ENCODE results near the gene HES6.
"Not testable (repeated sequence)": the region's sequence is repeated elsewhere in the genome, so short reads cannot be mapped to it uniquely, and the experiment has no call there.

HES6 gene

GRCh38 chr2:238272156-238272555 lies 32.3 kb upstream of the HES6 start:
- no peak for DNase-seq

GRCh38 chr2:238271686-238272085 lies 31.8 kb upstream of the HES6 start:
- not testable (repeated sequence) for DNase-seq

- no peak for DNase-seq
Measured at GRCh38 chr2:238271061-238271554, 31.3 kb upstream of the HES6 start.

DNA sequence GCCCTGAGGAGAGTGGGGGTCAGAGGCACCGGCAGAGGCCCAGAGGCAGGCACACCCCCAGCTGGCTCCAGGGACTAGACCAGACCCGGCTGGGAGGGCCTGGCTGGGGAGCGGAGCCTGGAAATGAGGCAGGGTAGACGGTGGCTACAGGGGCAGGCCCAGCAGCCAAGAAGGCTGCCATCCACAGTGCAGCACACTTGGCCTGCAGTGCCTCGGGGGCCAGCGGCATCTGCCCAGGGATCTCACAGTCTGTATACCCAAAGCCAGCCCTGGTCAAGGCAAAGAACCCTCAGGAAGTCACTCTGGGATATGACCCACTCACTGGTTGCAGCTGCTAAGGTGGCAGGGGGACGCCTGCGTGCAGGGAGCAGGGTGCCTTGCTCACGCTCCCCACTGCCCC lies 30.8 kb upstream of the HES6 start:
- no peak for DNase-seq

DNA sequence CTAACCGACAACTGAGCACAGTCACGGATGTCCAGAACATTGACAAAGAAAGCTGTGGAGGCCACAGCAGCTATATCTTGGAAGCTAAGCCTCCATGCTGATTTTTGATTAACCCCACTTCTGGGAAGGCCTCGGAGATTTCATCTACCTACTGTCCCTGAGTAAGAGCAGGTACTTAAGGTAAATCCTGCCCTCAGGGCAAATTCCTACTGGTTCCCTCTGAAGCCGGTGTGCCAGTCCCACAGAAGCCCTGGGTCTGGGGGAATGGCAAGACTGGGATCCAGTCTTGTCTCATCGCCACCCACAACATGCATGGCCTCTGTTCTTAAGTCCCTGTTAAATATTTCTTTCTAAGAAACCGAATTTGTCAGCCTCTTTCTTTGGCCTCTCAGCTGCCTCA lies 29.9 kb upstream of the HES6 start:
- DNase-seq, result no peak

DNA sequence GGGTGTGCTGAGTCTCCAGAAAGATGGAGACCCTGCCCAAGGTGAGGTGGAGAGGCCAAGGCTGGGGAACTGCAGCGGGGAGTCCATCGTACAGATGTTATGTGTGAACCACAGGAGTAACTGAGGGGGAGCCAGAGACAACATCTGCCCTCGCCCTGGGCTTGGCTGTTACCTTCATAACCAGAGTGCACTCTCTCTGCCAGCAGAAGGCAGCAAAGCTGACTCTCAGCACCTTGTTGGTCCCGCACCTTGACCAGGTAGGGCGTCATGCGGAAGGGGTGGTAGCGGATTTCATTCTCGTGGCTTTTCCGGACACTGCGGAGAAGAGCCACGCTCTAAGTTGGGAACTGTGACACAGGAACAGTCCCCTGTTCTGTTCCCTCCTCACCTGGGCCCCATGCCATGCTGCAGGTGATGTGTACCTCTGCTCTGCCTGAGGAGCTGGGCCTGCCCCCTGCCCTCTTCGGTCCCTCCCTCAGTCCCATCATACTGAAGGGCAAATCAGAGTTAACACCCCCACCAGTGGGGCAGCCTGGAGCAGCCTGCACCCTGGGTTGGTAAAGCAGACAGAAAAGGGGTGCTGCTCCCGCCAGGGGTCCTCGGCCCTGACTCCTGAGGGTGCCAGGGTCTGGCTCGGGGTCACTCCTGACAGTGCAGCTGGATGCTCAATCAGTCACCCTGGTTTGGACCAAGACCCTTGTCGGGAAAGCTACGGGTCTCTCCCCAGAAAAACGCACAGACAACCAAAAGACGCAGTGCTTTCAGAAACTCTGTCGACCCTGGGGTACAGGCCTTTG lies 28.2 kb upstream of the HES6 start:
- no peak for DNase-seq

DNA sequence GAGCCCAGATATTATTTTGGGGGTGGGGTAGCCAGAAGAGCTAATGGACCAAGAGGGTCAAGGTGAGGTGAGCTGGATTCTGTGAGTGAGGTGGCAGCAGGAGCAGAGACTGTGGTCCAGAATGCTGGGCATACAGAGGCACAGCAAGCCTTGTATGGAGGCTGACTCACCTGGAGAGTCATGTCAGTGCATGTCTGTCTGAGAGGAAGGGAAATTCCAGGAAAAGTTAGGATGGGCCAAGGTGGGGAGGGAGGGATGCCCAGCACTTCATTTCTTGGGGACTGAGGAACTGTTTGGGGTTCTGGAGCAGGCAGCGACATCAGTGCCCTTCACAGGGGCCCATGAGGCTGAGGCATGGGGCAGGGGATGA lies 27.5 kb upstream of the HES6 start:
- DNase-seq, result no peak

GRCh38 chr2:238265605-238266004 lies 25.8 kb upstream of the HES6 start:
- DNase-seq, result no peak

- DNase-seq, result no peak
Measured at GRCh38 chr2:238264072-238264460, 24.2 kb upstream of the HES6 start.

- DNase-seq, result peak; percentile 60
Measured at GRCh38 chr2:238263204-238264071, 23.6 kb upstream of the HES6 start.

DNA sequence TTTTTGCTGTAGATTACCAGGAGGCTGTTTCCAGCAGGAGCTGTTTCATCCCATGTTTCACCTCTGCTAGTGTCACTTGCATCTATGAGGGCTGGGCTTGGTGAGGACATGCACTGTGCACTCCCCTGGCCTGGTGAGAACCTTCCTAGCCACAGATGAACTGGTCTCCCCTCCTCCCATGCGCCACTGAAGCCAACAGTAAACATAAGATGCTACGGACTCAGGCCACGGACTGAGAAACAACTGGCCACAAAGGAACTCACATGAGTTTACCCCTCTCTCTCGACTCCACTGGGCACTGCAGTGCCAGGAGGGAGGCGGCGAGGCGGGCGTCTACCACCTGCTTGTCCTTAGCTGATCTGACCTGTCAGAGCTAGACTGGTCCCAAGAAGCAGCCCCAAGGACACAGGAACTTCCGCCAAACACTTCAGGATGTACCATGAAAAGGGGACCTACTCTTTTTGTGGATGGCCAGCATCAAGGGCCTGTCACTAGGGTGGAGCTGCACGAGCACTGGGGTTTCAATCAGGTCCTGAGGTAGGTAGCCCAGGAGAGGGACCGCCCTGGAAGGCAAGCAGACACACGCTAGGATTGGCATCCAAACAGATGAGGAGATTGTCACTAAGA lies 22.8 kb upstream of the HES6 start:
- DNase-seq, result no peak

- DNase-seq, result no peak
Measured at GRCh38 chr2:238261718-238262375, 22.0 kb upstream of the HES6 start.

DNA sequence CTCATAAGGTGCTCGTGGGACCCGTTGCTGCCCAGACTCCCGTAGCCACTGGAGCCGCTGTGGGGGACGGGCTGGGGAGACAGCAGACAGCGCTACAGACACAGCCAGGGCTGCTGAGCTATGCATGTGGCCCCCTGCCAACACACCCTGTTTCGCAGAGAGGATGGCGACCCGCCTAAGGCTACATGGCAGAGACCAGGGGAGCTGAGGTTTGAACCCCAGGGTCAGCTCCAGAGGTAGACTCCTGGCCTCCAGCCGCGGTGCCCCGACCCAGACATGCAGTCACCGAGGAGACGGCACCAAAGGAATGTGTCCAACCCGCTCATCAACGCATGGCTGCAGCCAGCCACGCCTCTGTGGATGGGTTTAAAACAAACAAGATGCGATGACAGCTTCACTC lies 21.0 kb upstream of the HES6 start:
- no peak for DNase-seq

DNA sequence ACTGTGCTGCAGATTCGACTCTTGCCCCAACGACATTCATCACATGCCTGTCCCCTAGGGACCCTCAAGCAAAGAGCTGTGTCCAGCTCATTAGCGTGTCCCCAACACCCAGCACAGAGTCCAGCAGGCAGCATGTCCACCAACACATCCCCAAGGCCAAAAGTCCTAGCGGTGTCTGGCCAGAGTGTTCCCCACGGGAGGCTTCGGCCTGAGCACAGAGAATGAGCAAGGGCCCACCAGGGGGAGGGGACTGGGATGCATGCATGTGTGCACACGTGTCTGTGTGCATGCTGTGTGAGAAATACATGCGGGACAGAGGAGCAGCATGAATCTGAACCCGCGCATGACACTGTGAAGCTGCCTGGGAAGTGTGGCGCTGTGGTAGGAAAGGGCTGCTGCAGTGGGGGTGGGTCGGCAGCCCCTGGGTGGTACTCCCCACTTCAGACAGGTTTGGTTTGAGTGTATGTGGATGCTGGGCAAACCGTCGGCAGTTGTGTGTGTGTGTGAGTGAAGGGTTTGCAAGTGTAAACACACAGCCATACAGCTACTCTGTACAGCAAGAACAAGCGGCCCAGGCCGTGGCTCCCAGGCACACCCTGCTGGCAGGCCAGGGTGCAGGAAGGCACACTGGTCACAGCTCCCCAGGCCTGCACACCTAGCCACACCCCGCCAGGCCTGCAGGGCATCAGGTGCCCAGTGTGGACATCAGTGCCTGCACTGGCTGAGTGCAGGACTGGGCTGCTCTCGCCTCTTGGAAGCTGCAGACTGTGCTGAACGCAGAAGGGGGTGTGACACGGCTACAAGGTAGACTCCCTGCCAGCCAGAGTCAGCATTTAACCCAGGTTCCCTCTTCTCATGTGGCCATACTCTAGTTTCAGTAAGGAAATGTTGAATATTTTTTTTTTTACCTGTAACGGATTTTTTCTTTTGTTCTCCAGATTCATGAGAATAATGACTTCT lies 19.5 kb upstream of the HES6 start:
- DNase-seq, result no peak

GRCh38 chr2:238257786-238258700 lies 18.2 kb upstream of the HES6 start:
- DNase-seq, result no peak

DNA sequence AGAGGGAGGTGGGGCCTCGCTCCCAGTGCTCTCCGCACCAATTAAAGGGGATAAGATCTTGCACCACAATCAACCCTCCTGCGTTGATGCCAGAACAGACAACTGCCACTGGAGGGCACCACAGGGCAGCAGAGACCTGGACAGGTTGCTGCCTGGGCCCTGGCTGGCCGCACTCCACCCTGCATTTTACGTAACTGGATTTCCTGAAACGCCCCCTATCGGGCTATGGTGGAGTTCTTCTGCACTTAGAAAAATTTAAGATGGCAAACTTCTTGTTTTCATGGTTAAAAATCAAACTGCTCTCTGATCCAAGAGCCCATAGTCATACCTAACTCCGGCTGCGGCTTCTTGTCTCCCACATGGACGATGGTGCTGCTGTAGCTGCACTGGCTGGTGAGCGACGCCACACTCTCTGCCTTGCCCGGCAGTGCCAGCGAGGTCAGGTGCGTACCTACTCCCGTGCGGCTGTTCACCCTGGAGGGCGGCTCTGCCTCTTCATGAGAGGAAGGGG lies 16.8 kb upstream of the HES6 start:
- DNase-seq, result peak; percentile 56

DNA sequence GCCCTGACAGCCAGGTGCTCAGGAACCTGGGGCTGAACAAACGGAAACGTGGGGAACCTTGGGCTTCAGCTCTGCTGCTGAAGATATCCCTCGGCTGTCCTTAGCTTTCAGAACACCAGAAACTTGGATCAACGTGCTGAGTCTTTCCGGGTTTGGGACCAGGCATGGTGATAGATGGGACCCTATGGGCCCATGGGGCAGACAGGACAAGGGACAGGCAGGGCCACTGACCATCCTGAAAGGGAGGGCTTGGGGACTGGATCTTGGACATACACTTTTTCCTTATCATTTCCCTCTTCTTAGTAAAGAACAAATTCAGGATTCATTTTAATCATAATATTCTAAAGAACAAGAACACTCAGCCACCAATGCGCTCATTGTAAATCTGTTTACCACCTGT lies 16.3 kb upstream of the HES6 start:
- no peak for DNase-seq

DNA sequence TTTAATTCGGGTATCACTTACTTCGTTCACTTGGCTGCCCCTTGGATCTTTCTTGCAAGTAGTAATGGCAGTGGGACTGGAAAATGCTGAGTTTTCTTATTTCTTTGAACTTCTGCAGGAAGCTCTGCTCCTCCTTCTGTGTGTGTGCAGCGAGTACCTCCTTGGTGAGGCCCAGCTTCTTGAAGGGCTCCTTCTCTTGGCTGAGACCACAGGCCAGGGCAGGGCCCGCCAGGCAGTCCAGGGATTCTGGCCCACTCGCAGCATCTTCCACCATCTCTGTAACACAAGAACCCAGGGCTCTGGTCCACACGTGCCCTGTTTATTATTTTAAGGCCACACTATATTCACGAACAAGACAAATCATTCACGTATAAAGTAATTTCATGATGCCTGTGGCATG lies 15.8 kb upstream of the HES6 start:
- DNase-seq, result no peak

- DNase-seq, result no peak
Measured at GRCh38 chr2:238255151-238255551, 15.3 kb upstream of the HES6 start.

- DNase-seq, result no peak
Measured at GRCh38 chr2:238254095-238254723, 14.4 kb upstream of the HES6 start.
